Fibroblast of lung (primary cell): Measurements from ENCODE around the gene YEATS4. TPM values are rescaled to one million over a fixed set of nuclear protein-coding genes. Genes with fewer than 3 reads are reported as not detected.

Source experiments
- DNase-seq, 2 donors: peaks; one replicate each; pipeline versions ENCODE4 v3.0.0 to v3.0.0-alpha.2; 2010; ENCODE audit warnings: low read depth in 2 of 2
- H2AFZ ChIP-seq: 2 replicates; pipeline ENCODE4 v1.5.1; 2012; ENCODE audit warnings: low read length, control low read depth, inconsistent platforms
- H3K27ac ChIP-seq: 2 replicates; pipeline ENCODE4 v1.5.1; 2011; ENCODE audit warnings: low read length, control low read depth; ENCODE audit not compliant: insufficient read depth
- H3K27me3 ChIP-seq: 2 replicates; pipeline ENCODE4 v1.5.1; 2011; ENCODE audit warnings: mild to moderate bottlenecking, low read length; ENCODE audit not compliant: control insufficient read depth, insufficient read depth
- H3K36me3 ChIP-seq: 2 replicates; pipeline ENCODE4 v1.5.1; 2011; ENCODE audit warnings: low read length; ENCODE audit not compliant: control insufficient read depth, insufficient read depth
- H3K4me1 ChIP-seq: 2 replicates; pipeline ENCODE4 v1.5.1; 2011; ENCODE audit warnings: low read length; ENCODE audit not compliant: control insufficient read depth, insufficient read depth; ENCODE audit errors: extremely low read depth
- H3K4me2 ChIP-seq: 2 replicates; pipeline ENCODE4 v1.5.1; 2011; ENCODE audit warnings: low read length, control low read depth; ENCODE audit not compliant: insufficient read depth; ENCODE audit errors: extremely low read depth
- H3K4me3 ChIP-seq, 4 experiments: fragments of 200-600 bp in 1 of 4; sonication (generic) in 1 of 4; replicated peaks in 1 of 4; 2 replicates each; pipeline ENCODE4 v1.5.1; 2011 to 2016; ENCODE audit warnings: low read length in 4 of 4, low read depth in 3 of 4, mild to moderate bottlenecking in 3 of 4, control low read depth in 2 of 4, inconsistent platforms in 1 of 4, mixed read lengths in 1 of 4; ENCODE audit not compliant: insufficient read depth in 1 of 4; ENCODE audit errors: control extremely low read depth in 1 of 4
- H3K79me2 ChIP-seq: 2 replicates; pipeline ENCODE4 v1.5.1; 2012; ENCODE audit warnings: mild to moderate bottlenecking, low read length, inconsistent platforms; ENCODE audit not compliant: control insufficient read depth, insufficient read depth
- H3K9ac ChIP-seq: 2 replicates; pipeline ENCODE4 v1.5.1; 2011; ENCODE audit warnings: mild to moderate bottlenecking, low read length, control low read depth; ENCODE audit not compliant: insufficient read depth
- H3K9me3 ChIP-seq: 2 replicates; pipeline ENCODE4 v1.5.1; 2012; ENCODE audit warnings: low read depth, low read length; ENCODE audit not compliant: control insufficient read depth, insufficient read depth
- H4K20me1 ChIP-seq: 2 replicates; pipeline ENCODE4 v1.5.1; 2011; ENCODE audit warnings: low read length; ENCODE audit not compliant: control insufficient read depth, insufficient read depth; ENCODE audit errors: extremely low read depth
- CTCF ChIP-seq, 2 donors: IDR thresholded peaks in 1 of 2; conservative IDR thresholded peaks in 1 of 2; 1 replicate in 1 of 2; 2 replicates in 1 of 2; pipeline ENCODE4 v1.5.1; 2011 to 2012; ENCODE audit warnings: low read length in 2 of 2, control low read depth in 1 of 2, inconsistent platforms in 1 of 2, low read depth in 1 of 2, mild to moderate bottlenecking in 1 of 2
- EZH2 ChIP-seq: IDR thresholded peaks from 2 replicates; pipeline ENCODE4 v1.5.1; 2012; ENCODE audit warnings: low read length, control low read depth, mild to moderate bottlenecking; ENCODE audit errors: missing control alignments
- polyA plus RNA-seq, 2 donors: library from polyadenylated mRNA; depleted of rRNA in 1 of 2; stranded (reverse) in 1 of 2; unstranded in 1 of 2; fragments of >200 nt; gene quantifications; 2 replicates each; pipeline ENCODE4 v1.2.1, GENCODE V29; 2011 to 2012; ENCODE audit warnings: missing spikeins in 1 of 2
- total RNA-seq: library from RNA; depleted of rRNA; stranded (reverse); fragments of >200 nt; gene quantifications from 2 replicates; pipeline ENCODE4 v1.2.1, GENCODE V29; 2014

YEATS4 gene
- total and polyA plus RNA-seq, 2 donors (not counting 1 experiment from before 2014, with no cell fraction given): 14.1 to 16.3 TPM

DNA sequence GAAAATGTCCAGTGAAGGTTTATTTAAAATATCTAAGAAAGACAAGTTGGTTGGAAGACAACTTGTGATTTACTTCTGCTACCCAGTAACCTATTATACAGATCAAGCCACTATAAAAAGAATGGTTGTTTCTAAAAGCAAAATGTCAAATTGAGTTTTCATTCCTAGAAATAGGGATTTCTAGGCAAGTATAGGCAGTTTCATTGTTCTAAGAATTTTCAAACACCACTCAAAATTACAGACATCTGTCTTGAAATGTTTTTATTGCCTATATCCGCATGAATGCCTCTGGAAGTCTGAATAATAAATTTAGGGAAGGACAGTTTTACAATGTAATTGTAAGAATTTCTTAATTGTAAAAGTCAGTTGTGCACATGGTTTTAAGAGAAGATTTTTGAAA lies 8.6 kb downstream of the YEATS4 start:
- Histone ChIP-seq H3K4me3 (no peak overlapping the region), H3K9ac (no peak overlapping the region), H2AFZ (no peak overlapping the region), H3K79me2 (no peaks in the 10 kb centered on the region), H4K20me1 (no peaks in the 10 kb centered on the region), H3K4me1 (no peaks in the 10 kb centered on the region), H3K27ac (no peak overlapping the region), H3K36me3 (peaks cover 4% of the 10 kb centered on the region), H3K9me3 (no peaks in the 10 kb centered on the region), H3K4me2 (no peak overlapping the region), H3K27me3 (no peaks in the 10 kb centered on the region)
- TF ChIP-seq CTCF (conservative IDR thresholded peaks at IDR 0.05 in 1 of 2, IDR thresholded peaks at IDR 0.05 in 1 of 2; ENCODE audit: low read depth in 1 of 2, low read length in 2 of 2) (no peak), EZH2 (no peak)
- DNase-seq: no peak

- no peak overlapping the region for H3K27ac ChIP-seq
- no peaks in the 10 kb centered on the region for H3K79me2 ChIP-seq
- no peak overlapping the region for H3K9ac ChIP-seq
- no peaks in the 10 kb centered on the region for H3K27me3 ChIP-seq
- no peak overlapping the region for H3K4me3 ChIP-seq
- TF ChIP-seq CTCF (conservative IDR thresholded peaks at IDR 0.05 in 1 of 2, IDR thresholded peaks at IDR 0.05 in 1 of 2; ENCODE audit: low read depth in 1 of 2, low read length in 2 of 2) (no peak), EZH2 (no peak)
- no peak overlapping the region for H3K4me2 ChIP-seq
- no peak overlapping the region for H2AFZ ChIP-seq
- H3K4me1 ChIP-seq: no peaks in the 10 kb centered on the region
- H3K9me3 ChIP-seq: no peaks in the 10 kb centered on the region
- no peaks in the 10 kb centered on the region for H4K20me1 ChIP-seq
- no peak for DNase-seq
- no peaks in the 10 kb centered on the region for H3K36me3 ChIP-seq
Observed at GRCh38 chr12:69383074-69383473, 23.5 kb downstream of the YEATS4 start.

GRCh38 chr12:69385038-69385437 lies 25.5 kb downstream of the YEATS4 start:
- Histone ChIP-seq H3K36me3 (no peaks in the 10 kb centered on the region), H4K20me1 (no peaks in the 10 kb centered on the region), H3K4me3 (no peak overlapping the region), H3K4me2 (no peak overlapping the region), H3K27me3 (no peaks in the 10 kb centered on the region), H3K4me1 (peaks cover 1% of the 10 kb centered on the region), H3K9me3 (no peaks in the 10 kb centered on the region), H3K9ac (no peak overlapping the region), H2AFZ (no peak overlapping the region), H3K79me2 (no peaks in the 10 kb centered on the region), H3K27ac (no peak overlapping the region)
- DNase-seq: no peak
- no peak for TF ChIP-seq CTCF (conservative IDR thresholded peaks at IDR 0.05 in 1 of 2, IDR thresholded peaks at IDR 0.05 in 1 of 2; ENCODE audit: low read depth in 1 of 2, low read length in 2 of 2)
- TF ChIP-seq EZH2: no peak
